Neural progenitor cell (in vitro differentiated cells): ENCODE measurements around the gene OBP2B. TPM values are rescaled to one million over a fixed set of nuclear protein-coding genes. Genes with fewer than 3 reads are reported as not detected.

Experiments
- DNase-seq: peaks from one replicate; pipeline ENCODE4 v3.0.0-alpha.2; 2016; ENCODE audit warnings: low spot score
- H2AFZ ChIP-seq: fragments of 200-600 bp; sonication (generic); replicated peaks from 2 replicates; pipeline ENCODE4 v1.6.1; 2016; ENCODE audit warnings: antibody characterized with exemption
- H3F3A ChIP-seq: fragments of 200-600 bp; sonication (generic); 2 replicates; pipeline ENCODE4 v1.6.1; 2016; ENCODE audit warnings: antibody characterized with exemption, low read depth
- H3K27ac ChIP-seq: fragments of 200-600 bp; sonication (generic); 2 replicates; pipeline ENCODE4 v1.5.1; 2016; ENCODE audit warnings: mild to moderate bottlenecking
- H3K27me3 ChIP-seq: fragments of 200-600 bp; sonication (generic); 2 replicates; pipeline ENCODE4 v1.6.1; 2016; ENCODE audit warnings: mild to moderate bottlenecking, moderate library complexity
- H3K36me3 ChIP-seq: fragments of 200-600 bp; sonication (generic); 2 replicates; pipeline ENCODE4 v1.5.1; 2016
- H3K4me1 ChIP-seq: fragments of 200-600 bp; sonication (generic); 2 replicates; pipeline ENCODE4 v1.6.1; 2016; ENCODE audit warnings: mixed run types
- H3K4me2 ChIP-seq: fragments of 200-600 bp; sonication (generic); 2 replicates; pipeline ENCODE4 v1.6.1; 2016
- H3K4me3 ChIP-seq: fragments of 200-600 bp; sonication (generic); 2 replicates; pipeline ENCODE4 v1.5.1; 2016
- H3K79me2 ChIP-seq: fragments of 200-600 bp; sonication (generic); 2 replicates; pipeline ENCODE4 v1.6.1; 2016; ENCODE audit warnings: low read depth
- H3K9ac ChIP-seq: fragments of 200-600 bp; sonication (generic); 2 replicates; pipeline ENCODE4 v1.6.1; 2016
- H3K9me3 ChIP-seq: fragments of 200-600 bp; sonication (generic); 2 replicates; pipeline ENCODE4 v1.5.1; 2016; ENCODE audit warnings: low read depth
- H4K20me1 ChIP-seq: fragments of 200-600 bp; sonication (generic); 2 replicates; pipeline ENCODE4 v1.6.1; 2016; ENCODE audit warnings: low read depth
- H3K27ac Mint-ChIP-seq: 3 replicates; pipeline ENCODE4 v1.8.0; 2021; ENCODE audit warnings: mixed read lengths
- H3K27me3 Mint-ChIP-seq: 2 replicates; pipeline ENCODE4 v1.8.0; 2022; ENCODE audit warnings: low read depth, mild to moderate bottlenecking, inconsistent platforms, moderate library complexity, mixed read lengths; ENCODE audit not compliant: insufficient read depth
- H3K36me3 Mint-ChIP-seq: 3 replicates; pipeline ENCODE4 v1.8.0; 2021; ENCODE audit warnings: mixed read lengths
- H3K4me1 Mint-ChIP-seq: 3 replicates; pipeline ENCODE4 v1.8.0; 2021; ENCODE audit warnings: mixed read lengths
- H3K4me3 Mint-ChIP-seq: 3 replicates; pipeline ENCODE4 v1.8.0; 2021; ENCODE audit warnings: mild to moderate bottlenecking, moderate library complexity, mixed read lengths
- H3K9me3 Mint-ChIP-seq: 3 replicates; pipeline ENCODE4 v1.8.0; 2020; ENCODE audit warnings: mixed read lengths
- CTCF ChIP-seq: fragments of 200-600 bp; sonication (generic); IDR thresholded peaks from 2 replicates; pipeline ENCODE4 v1.5.1; 2017; ENCODE audit warnings: antibody characterized with exemption, mild to moderate bottlenecking
- EZH2 ChIP-seq: fragments of 200-600 bp; sonication (generic); IDR thresholded peaks from 2 replicates; pipeline ENCODE4 v1.6.1; 2017; ENCODE audit warnings: antibody characterized with exemption, mild to moderate bottlenecking, moderate library complexity
- EZH2phosphoT487 ChIP-seq: fragments of 200-600 bp; sonication (generic); IDR thresholded peaks from 2 replicates; pipeline ENCODE4 v1.6.1; 2017; ENCODE audit warnings: antibody characterized with exemption
- total RNA-seq: library from RNA; depleted of rRNA; stranded (reverse); fragments of >200 nt; gene quantifications from 2 replicates; pipeline ENCODE4 v1.2.3, GENCODE V29; 2015; ENCODE audit warnings: low replicate concordance

Gene OBP2B
- total RNA-seq, 1 donor from 2014 or later, result not detected

- Mint-ChIP-seq H3K27ac (no peak overlapping the region), H3K4me1 (peaks cover 4% of the 10 kb centered on the region), H3K36me3 (no peaks in the 10 kb centered on the region), H3K9me3 (no peaks in the 10 kb centered on the region), H3K27me3 (peaks cover 2% of the 10 kb centered on the region), H3K4me3 (no peak overlapping the region)
- Histone ChIP-seq H3K9me3 (no peaks in the 10 kb centered on the region), H2AFZ (no peak overlapping the region), H3K79me2 (no peaks in the 10 kb centered on the region), H3K27me3 (peaks cover 23% of the 10 kb centered on the region), H3K4me1 (peaks cover under 1% of the 10 kb centered on the region), H3K36me3 (no peaks in the 10 kb centered on the region), H3K4me3 (no peak overlapping the region), H3K27ac (no peak overlapping the region), H3K9ac (no peak overlapping the region), H3K4me2 (no peak overlapping the region), H3F3A (no peaks in the 10 kb centered on the region), H4K20me1 (no peaks in the 10 kb centered on the region)
- no peak for TF ChIP-seq CTCF
- TF ChIP-seq EZH2phosphoT487, result no peak
- no peak for TF ChIP-seq EZH2
- no peak for DNase-seq
Observed at GRCh38 chr9:133168432-133168831, 40.6 kb downstream of the OBP2B start.

- no peak for TF ChIP-seq EZH2
- no peak for TF ChIP-seq CTCF
- TF ChIP-seq EZH2phosphoT487, result no peak
- Mint-ChIP-seq H3K4me3 (no peak overlapping the region), H3K9me3 (no peaks in the 10 kb centered on the region), H3K27ac (no peak overlapping the region), H3K4me1 (peaks cover 4% of the 10 kb centered on the region), H3K27me3 (peaks cover 2% of the 10 kb centered on the region), H3K36me3 (no peaks in the 10 kb centered on the region)
- Histone ChIP-seq H3K4me1 (peaks cover 6% of the 10 kb centered on the region), H3K27me3 (peaks cover 30% of the 10 kb centered on the region), H3K79me2 (no peaks in the 10 kb centered on the region), H3K9me3 (no peaks in the 10 kb centered on the region), H4K20me1 (no peaks in the 10 kb centered on the region), H3K27ac (no peak overlapping the region), H3K4me3 (no peak overlapping the region), H3K9ac (no peak overlapping the region), H3K36me3 (no peaks in the 10 kb centered on the region), H3K4me2 (no peak overlapping the region), H3F3A (peaks cover 4% of the 10 kb centered on the region), H2AFZ (no peak overlapping the region)
- DNase-seq, result no peak
Observed at GRCh38 chr9:133167769-133168168, 41.3 kb downstream of the OBP2B start.

GRCh38 chr9:133167096-133167730 lies 41.8 kb downstream of the OBP2B start:
- H3K4me1 ChIP-seq, result peaks cover 6% of the 10 kb centered on the region
- H2AFZ ChIP-seq, result no peak overlapping the region
- H3F3A ChIP-seq, result peaks cover 4% of the 10 kb centered on the region
- no peaks in the 10 kb centered on the region for H3K79me2 ChIP-seq
- no peak overlapping the region for H3K27ac Mint-ChIP-seq
- no peak overlapping the region for H3K27ac ChIP-seq
- no peak overlapping the region for H3K9ac ChIP-seq
- no peaks in the 10 kb centered on the region for H4K20me1 ChIP-seq
- peaks cover 36% of the 10 kb centered on the region for H3K27me3 ChIP-seq
- no peak overlapping the region for H3K4me3 ChIP-seq
- TF ChIP-seq EZH2 (no peak), CTCF (no peak), EZH2phosphoT487 (no peak)
- no peak overlapping the region for H3K4me3 Mint-ChIP-seq
- no peaks in the 10 kb centered on the region for H3K9me3 Mint-ChIP-seq
- peaks cover 2% of the 10 kb centered on the region for H3K27me3 Mint-ChIP-seq
- H3K9me3 ChIP-seq, result no peaks in the 10 kb centered on the region
- DNase-seq, result no peak
- H3K36me3 ChIP-seq, result no peaks in the 10 kb centered on the region
- no peak overlapping the region for H3K4me2 ChIP-seq
- H3K4me1 Mint-ChIP-seq, result peaks cover 4% of the 10 kb centered on the region
- no peaks in the 10 kb centered on the region for H3K36me3 Mint-ChIP-seq
